H54 (cell line): ENCODE data around the gene CCDC33.

Experiments used
- DNase-seq: peaks from one replicate; pipeline ENCODE4 v3.0.0; 2011; ENCODE audit warnings: low spot score, mixed read lengths; ENCODE audit not compliant: insufficient read length
- FAIRE-seq: peaks from 3 replicates; lab custom pipeline; 2011; peaks lifted over from hg19 to GRCh38; lab: Jason Lieb, UNC
- POLR2A ChIP-seq: IDR thresholded peaks from 2 replicates; pipeline ENCODE4 v1.6.1; 2011; ENCODE audit warnings: low read depth, mild to moderate bottlenecking, low read length

CCDC33 gene

DNA sequence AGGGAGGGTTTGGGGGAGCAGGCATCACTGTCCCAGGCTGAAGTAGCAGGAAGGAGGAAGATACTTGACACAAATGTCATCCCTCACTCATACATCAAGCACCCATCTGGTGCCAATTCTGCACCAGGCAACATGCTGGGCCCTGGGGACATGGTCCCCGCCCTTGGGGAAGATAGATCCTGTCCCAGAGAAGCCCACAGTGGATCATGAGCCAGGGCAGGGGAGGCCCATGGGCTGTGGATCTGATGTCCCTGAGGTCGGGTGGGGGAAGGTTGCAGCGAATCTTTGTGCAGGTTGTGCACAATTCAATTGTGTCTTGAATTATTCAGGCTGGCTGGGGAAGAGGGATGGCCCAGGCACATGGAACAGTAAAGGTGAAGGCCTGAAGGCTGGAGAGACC, 6.4 kb upstream of the CCDC33 start:
- no peak for FAIRE-seq
- DNase-seq, result no peak
- TF ChIP-seq POLR2A, result no peak

DNA sequence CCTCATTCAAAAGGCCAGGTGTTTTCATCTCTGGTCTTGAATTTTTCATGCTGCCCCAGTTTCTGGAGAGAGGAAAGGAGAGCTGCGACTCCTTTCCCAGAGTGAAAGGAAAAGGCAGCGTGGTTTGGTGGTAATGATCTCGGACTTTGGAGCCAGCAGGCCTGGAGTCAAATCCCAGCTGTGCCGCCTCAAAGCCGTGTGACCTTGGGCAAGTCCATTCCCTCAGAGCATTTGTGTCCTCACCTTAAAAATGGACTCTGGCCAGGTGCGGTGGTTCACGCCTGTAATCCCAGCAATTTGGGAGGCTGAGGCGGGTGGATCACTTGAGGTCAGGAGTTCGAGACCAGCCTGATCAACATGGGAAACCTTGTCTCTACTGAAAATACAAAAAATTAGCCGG, 4.7 kb upstream of the CCDC33 start:
- FAIRE-seq (no peak), DNase-seq (no peak)

DNA sequence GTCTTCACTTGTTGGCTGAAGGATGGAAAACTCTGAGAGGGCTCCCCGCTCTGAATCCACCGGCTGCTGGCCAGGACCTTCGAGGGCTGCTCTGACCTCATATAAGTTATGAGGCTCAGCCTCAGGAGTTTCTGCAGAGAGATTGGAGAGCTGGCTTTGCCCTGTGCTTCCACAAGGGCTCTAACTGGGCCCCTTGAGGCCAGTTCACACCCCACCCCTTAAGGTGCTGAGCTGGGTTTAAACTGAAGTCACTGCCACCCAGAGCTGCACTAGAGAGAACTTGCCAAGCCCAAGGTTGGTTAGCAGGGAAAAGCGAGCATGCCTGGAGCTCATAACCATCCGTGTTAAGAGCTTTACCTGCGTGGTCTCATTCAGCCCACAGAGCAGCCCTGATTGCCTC, 2.8 kb upstream of the CCDC33 start:
- DNase-seq (no peak), FAIRE-seq (no peak)
- TF ChIP-seq POLR2A, result no peak

More for the DNA sequence above, 4.7 kb upstream of the CCDC33 start:
- no peak for TF ChIP-seq POLR2A

DNA sequence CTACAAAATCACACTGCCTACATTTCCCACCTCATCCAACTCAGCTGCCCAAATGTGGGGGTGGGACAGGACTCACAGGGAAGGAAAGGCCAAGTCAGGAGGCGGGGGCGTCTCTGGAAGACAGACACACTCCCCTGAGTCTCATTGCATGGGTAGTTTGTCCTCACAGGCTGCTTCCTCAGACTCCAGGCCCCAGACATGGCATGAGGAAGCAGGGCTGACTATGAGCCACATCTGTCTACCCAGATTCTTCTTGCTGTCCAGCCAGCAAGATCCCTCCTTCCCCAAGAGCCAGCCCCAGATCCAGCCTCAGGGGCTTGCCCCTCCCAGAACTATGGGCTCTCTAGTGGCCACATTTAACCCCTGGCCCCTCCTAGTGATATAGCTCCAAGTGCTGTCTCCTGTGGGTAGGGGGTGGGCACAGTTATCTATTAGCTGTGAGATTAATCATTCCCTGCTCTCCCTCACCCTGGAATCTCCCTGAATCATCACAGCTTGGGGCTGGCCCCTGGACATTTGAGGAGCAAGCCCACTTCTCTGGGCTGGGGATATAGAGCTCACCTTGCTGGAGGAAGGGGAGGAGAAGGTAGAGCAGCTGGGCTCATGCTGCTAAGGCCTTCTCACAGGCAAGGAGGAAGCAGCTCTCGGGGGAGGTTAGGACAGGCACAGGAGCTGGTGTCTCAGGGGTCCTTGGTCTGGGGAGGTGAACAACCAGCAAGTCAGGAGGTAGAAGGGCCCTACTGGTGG, 2.1 kb upstream of the CCDC33 start:
- DNase-seq (no peak), FAIRE-seq (no peak)
- no peak for TF ChIP-seq POLR2A

DNA sequence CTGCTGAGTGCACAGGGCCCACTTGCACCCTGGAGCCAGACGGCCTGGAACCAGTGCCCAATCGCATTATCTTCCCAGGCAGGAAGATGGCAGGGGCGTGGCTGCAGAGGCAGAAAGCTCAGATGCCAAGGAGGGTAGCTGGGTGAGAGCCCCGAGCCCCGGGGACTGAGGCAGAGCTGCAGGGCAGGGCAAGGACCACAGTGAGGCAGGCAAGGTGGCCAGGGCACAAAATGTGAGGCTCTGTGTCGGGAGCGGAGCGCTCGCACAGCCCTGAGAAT, 1.6 kb upstream of the CCDC33 start:
- FAIRE-seq (no peak), DNase-seq (no peak)
- TF ChIP-seq POLR2A, result no peak

DNA sequence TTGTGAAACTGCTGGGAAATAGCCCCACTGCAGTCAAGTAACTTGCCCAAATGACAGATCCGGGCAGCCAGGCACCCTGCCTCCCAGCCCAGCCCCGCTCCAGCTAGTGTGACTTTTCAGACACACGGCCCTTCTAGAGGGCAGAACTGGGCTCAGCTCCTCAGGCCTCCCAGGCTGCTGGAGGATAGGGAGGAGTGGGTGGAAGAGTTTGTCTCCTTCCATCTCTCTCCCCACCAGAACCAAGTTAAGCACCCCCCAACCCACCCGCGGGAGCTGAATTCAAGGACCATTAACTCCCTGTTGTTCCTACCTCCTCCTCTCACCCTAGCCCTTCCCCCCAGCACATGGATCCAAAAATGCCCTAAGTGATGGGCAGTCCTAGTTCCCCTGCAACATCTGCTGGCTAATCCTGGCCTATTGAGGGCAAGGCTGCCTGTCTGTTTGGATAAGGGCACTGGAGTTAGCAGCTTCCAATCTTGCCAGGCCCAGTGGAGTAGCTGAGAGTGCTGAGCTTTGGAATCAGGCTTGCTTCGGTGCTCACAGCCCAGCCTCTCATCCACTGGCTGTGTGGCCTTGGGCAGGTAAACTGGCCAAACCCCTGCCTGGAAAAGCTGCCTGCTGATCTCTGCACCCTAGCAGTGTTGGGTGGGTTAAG, 3.1 kb downstream of the CCDC33 start:
- no peak for DNase-seq
- no peak for TF ChIP-seq POLR2A
- FAIRE-seq, result no peak

DNA sequence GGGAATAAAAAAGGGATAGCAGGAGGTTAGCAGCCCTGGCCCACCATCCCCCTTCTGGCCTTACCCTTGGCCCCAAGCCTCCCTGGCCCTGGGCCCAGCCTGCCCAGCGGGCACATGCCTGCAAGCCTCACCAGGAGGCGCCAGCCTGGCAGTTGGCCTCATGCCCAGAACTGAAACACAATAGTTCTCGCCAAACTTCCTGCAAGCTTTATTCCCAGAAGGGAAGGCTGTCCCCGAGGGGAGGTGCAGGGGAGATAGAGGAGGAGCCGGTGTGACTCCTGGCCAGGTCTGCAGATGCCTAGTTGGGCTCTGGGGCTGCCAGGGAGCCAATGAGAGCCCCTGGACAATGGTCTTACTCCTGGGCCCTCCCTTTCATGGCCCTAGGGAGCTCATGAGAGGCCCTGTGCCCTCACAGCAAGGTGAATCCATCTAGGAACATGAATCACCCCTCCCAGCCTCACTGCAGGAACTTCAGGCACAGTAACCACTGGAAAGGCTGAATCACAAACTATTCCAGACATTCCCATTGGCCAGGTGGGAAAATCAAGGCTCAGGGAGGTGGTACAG, 4.0 kb downstream of the CCDC33 start:
- FAIRE-seq (no peak), DNase-seq (peak; percentile 84)
- TF ChIP-seq POLR2A, result no peak; the same call in 1 of the 2 replicates

DNA sequence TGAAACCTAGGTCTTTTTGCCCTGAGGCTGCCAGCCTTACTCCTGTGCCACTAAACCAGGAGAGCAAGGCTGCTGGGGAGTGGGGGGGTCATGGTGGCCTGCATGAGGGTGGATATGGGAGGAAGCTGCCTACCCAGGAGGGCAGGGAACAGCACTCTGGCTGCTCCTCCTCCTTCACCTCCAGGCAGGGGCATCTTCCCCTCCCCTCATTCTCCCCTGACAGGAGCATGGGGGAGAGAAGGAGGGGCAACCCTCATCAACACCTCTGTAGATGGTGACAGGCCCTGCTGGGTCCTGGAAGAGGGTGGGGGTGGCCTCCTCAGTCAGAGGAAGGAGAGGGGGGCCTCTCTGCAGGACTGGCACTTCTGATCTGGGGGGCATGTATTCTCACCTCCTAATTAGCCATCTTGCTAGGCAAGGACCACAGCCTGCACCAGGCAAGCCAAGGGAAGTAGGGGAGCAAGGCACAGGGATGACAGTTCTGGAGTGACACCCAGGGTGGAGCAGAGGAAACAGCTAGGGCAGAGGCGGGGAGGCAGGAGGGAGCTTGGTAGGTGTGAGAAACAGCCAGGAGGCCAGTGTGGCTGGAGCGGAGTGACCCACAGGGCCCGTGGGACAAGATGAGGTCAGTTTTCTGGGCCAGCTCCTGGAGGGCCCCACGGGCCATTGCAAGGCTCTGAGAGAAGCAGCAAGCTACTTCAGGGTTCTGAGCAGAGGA, 4.9 kb downstream of the CCDC33 start:
- DNase-seq (no peak), FAIRE-seq (no peak)
- no peak for TF ChIP-seq POLR2A

DNA sequence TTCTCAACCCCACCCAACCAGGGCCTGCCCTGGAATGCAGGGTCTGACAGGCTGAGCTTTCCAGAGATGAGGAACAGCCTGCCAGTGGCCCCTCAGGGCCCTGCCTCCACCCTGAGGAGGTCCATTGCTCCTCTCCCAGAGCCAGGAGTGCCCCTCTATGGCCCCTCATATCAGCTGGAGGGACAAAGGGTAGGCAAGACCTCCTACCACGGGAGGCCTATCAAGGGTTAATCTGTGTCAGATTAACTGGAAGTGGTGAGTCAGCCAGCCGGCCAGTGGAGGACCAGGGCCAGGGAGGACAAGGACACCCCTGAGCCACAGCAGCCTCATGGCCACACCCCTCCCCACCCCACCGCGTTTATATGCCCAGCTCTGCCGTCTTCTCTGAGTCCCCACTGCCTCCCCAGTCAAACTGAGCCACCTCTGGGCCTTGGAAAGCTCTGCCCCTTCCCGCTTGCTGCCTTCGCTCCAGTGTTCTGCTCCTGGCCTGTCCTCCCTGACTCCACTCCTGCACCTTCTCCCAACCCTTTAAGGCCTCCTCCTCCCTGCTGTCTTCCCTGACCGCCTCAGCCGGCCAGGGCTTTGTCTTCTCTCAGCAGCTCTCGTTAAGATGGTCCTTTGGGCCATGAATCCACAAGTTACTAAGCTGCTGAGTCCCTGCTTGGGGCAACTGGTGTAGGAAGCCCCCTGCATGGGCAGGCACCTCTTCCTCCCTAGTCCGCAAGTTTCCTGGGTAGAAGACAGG, 6.5 kb downstream of the CCDC33 start:
- peak; percentile 52; the same call in 1 of the 2 replicates for TF ChIP-seq POLR2A
- DNase-seq, result peak; percentile 74
- no peak for FAIRE-seq

DNA sequence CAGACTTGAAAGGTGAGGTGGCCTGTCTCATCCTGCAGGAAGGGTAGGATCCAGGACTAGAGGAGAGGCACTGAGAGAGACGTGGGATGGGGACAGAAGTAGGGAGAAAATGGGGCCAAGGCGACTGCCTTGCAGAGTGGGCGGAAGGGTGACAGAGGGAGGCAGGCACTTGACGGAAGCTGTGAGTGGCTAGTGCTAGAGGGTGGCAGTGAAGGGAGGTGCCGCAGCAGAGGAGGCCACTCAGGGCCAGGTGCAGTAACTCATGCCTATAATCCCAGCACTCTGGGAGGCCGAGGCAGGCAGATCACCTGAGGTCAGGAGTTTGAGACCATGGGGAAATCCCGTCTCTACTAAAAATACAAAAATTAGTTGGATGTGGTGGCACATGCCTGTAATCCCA, 7.3 kb downstream of the CCDC33 start:
- FAIRE-seq (no peak), DNase-seq (no peak)

DNA sequence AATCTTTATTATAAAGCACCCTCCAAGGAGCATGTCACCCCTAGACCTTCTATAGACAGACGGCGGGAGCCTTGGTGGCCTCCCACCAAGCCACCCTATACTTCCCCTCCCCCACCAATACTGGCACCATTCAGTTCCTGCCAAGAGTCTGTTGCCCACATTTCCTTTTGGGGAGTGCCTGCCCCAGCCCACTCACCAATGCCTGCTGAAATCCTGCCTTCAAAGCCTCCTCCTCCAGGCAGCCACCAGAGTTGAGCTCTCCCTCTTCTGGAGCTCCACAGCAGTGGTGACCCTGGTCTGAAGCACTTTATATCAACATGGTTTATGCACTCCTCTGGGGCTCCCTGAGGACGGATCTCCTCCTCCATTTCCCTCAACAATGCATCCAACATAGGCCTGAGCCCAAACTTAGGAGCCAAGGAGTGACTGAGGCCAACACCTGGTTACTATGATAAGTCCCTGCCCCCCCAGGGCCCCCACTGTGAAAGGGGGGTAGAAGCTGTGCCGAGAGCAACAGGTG, 8.8 kb downstream of the CCDC33 start:
- DNase-seq, result no peak
- no peak for FAIRE-seq
- no peak for TF ChIP-seq POLR2A

More for the DNA sequence above, 7.3 kb downstream of the CCDC33 start:
- 0 out of 2 replicates have a peak, but pooled peaks have one; percentile 6 for TF ChIP-seq POLR2A

DNA sequence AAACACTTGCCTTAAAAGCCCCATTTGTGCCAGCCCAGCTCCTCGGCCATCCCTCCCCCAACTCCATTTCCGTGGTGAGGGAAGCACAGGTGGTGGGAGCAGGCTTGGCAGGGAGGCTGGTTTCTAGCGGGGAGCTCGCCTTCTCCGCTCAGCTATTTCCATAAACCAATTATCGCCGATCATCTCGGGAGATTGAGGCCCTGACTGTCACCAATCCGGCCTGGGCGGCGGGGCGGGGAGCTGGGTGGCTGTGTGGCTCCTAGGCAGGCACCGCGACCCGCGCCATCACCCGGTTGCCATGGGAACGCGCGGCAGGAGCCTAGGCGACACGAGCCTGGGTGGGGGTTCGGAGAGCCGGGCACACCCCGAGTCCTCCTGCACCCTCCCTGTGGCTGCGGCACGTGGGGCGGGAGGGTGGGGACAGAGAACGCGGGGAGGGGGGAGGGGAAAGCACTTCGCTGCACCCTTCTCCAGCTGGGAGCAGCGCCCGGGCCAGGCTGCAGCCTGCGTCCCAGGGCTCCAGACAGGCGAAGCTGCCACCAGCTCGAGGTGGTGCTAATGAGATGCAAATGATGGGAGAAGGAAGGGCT, 9.3 kb downstream of the CCDC33 start:
- FAIRE-seq (no peak), DNase-seq (no peak)
- TF ChIP-seq POLR2A, result no peak

DNA sequence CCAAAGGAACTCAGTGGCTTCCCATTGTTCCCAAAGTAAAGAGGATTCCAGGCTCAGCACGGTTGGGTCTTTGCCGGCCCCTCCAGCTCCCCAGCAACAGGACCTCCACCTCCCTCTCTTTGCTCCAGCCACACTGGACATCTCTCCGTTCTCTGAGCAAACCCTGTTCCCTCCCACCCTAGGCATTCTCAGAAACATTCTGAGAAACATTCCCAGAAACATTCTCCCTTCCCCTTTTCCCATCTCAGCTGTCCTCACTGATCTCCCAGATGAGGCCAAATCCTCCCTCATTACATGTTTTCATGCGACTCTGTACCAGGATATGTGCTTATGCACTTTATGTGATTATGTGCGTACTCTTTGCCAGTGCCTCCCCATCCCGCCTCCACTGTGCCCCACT, 14.1 kb downstream of the CCDC33 start:
- DNase-seq (no peak), FAIRE-seq (no peak)
- TF ChIP-seq POLR2A, result no peak
